Endothelial cell of umbilical vein (primary cell): ENCODE measurements around the gene SVIL. TPM values are rescaled to one million over a fixed set of nuclear protein-coding genes. Genes with fewer than 3 reads are reported as not detected.

ENCODE experiments used
- BruUV-seq: library from RNA; stranded (reverse); fragments of 400-500 nt; replicated peaks from 2 replicates; lab custom pipeline; 2021; lab: Mats Ljungman, UMichigan
- CTCF ChIA-PET: fragments of 300-600, 350-600 bp; sonication (Branson Sonifier 250); formaldehyde crosslinking; loops from one replicate; lab custom pipeline; 2021; ENCODE audit warnings: antibody characterized with exemption, inconsistent platforms; lab: Charles Lee
- POLR2A ChIA-PET: fragments of 300-600, 350-600 bp; sonication (Branson Sonifier 250); formaldehyde crosslinking; loops from one replicate; lab custom pipeline; 2021; ENCODE audit warnings: antibody characterized with exemption, inconsistent platforms; lab: Charles Lee
- DNase-seq: peaks from one replicate; pipeline ENCODE4 v3.0.0-alpha.2; 2011; ENCODE audit warnings: low read depth, low spot score
- FAIRE-seq: peaks from 2 replicates; lab custom pipeline; 2011; peaks lifted over from hg19 to GRCh38; lab: Jason Lieb, UNC
- H2AFZ ChIP-seq: 2 replicates; pipeline ENCODE4 v1.6.0; 2012; ENCODE audit warnings: low read depth, low read length, control low read depth, inconsistent platforms
- H3K27ac ChIP-seq: 2 replicates; pipeline ENCODE4 v1.5.1; 2011; ENCODE audit warnings: low read depth, mild to moderate bottlenecking, control low read depth, low read length, moderate library complexity; ENCODE audit not compliant: insufficient read depth
- H3K27me3 ChIP-seq, 2 experiments: 2 replicates each; pipeline versions ENCODE4 v1.6.0 to v1.6.1; 2011; ENCODE audit warnings: low read length in 2 of 2, mixed read lengths in 1 of 2; ENCODE audit not compliant: control insufficient read depth in 2 of 2, insufficient read depth in 2 of 2
- H3K36me3 ChIP-seq, 2 experiments: 2 replicates in 1 of 2; 3 replicates in 1 of 2; pipeline ENCODE4 v1.5.1; 2011; ENCODE audit warnings: low read length in 2 of 2, mild to moderate bottlenecking in 1 of 2, moderate library complexity in 1 of 2; ENCODE audit not compliant: control insufficient read depth in 2 of 2, insufficient read depth in 2 of 2; ENCODE audit errors: extremely low read depth in 1 of 2
- H3K4me1 ChIP-seq: 3 replicates; pipeline ENCODE4 v1.5.1; 2011; ENCODE audit warnings: mild to moderate bottlenecking, low read length; ENCODE audit not compliant: control insufficient read depth, insufficient read depth; ENCODE audit errors: extremely low read depth
- H3K4me2 ChIP-seq: 2 replicates; pipeline ENCODE4 v1.6.1; 2011; ENCODE audit warnings: low read length, control low read depth, mixed read lengths; ENCODE audit not compliant: insufficient read depth
- H3K4me3 ChIP-seq, 3 experiments: fragments of 200-600 bp in 1 of 3; sonication (generic), shearing (Covaris generic) in 1 of 3; replicated peaks in 1 of 3; 2 replicates each; pipeline ENCODE4 v1.5.1; 2011 to 2016; ENCODE audit warnings: control low read depth in 3 of 3, low read length in 3 of 3, mild to moderate bottlenecking in 2 of 3, inconsistent platforms in 1 of 3, low read depth in 1 of 3, moderate library complexity in 1 of 3; ENCODE audit not compliant: insufficient read depth in 1 of 3
- H3K79me2 ChIP-seq: 2 replicates; pipeline ENCODE4 v1.6.0; 2012; ENCODE audit warnings: low read length, inconsistent platforms; ENCODE audit not compliant: control insufficient read depth, insufficient read depth
- H3K9ac ChIP-seq: replicated peaks from 2 replicates; pipeline ENCODE3; 2011; ENCODE audit warnings: low read length, control low read depth; ENCODE audit not compliant: insufficient read depth; ENCODE audit errors: extremely low read depth
- H3K9me1 ChIP-seq: replicated peaks from 3 replicates; pipeline ENCODE4 v1.6.0; 2011; ENCODE audit warnings: mild to moderate bottlenecking, low read length; ENCODE audit not compliant: control insufficient read depth, insufficient read depth; ENCODE audit errors: extremely low read depth
- H3K9me3 ChIP-seq: replicated peaks from 2 replicates; pipeline ENCODE4 v1.5.1; 2012; ENCODE audit warnings: low read length, inconsistent platforms; ENCODE audit not compliant: control insufficient read depth, insufficient read depth
- H4K20me1 ChIP-seq: replicated peaks from 2 replicates; pipeline ENCODE3; 2011; ENCODE audit warnings: mild to moderate bottlenecking, low read length; ENCODE audit not compliant: control insufficient read depth, insufficient read depth; ENCODE audit errors: extremely low read depth
- EZH2 ChIP-seq: IDR thresholded peaks from 2 replicates; pipeline ENCODE4 v1.6.1; 2012; ENCODE audit warnings: borderline replicate concordance, low read depth, mild to moderate bottlenecking, moderate library complexity, low read length, inconsistent platforms; ENCODE audit not compliant: severe bottlenecking
- FOS ChIP-seq: IDR thresholded peaks from 2 replicates; pipeline ENCODE4 v1.6.1; 2011; ENCODE audit warnings: mild to moderate bottlenecking, low read length, moderate library complexity, borderline replicate concordance; ENCODE audit not compliant: insufficient read depth
- GATA2 ChIP-seq: IDR thresholded peaks from 2 replicates; pipeline ENCODE4 v1.7.0; 2011; ENCODE audit warnings: low read depth, mild to moderate bottlenecking, moderate library complexity, mixed read lengths, low read length; ENCODE audit not compliant: insufficient read length, insufficient read depth
- JUN ChIP-seq: IDR thresholded peaks from 2 replicates; pipeline ENCODE4 v1.6.1; 2011; ENCODE audit warnings: borderline replicate concordance, low read depth; ENCODE audit not compliant: insufficient read length, insufficient read depth
- MYC ChIP-seq: IDR thresholded peaks from one replicate; pipeline ENCODE4 v1.6.1; 2011; ENCODE audit warnings: mild to moderate bottlenecking, low read depth, low read length
- POLR2A ChIP-seq: IDR thresholded peaks from 2 replicates; pipeline ENCODE4 v1.6.1; 2012; ENCODE audit warnings: low read depth, mild to moderate bottlenecking, control low read depth, low read length
- POLR2AphosphoS5 ChIP-seq: IDR thresholded peaks from 2 replicates; pipeline ENCODE4 v1.6.1; 2012; ENCODE audit warnings: low read depth, mild to moderate bottlenecking, control low read depth, low read length, moderate library complexity; ENCODE audit not compliant: insufficient read depth
- dilution Hi-C: fragments of 300-500 bp; cut with MboI; formaldehyde crosslinking; loops from one replicate; pipeline ENCODE4 v1.15.0; 2019; ENCODE audit warnings: low sequenced_read_pairs; ENCODE audit not compliant: extremely low pct_ligation_motif_present
- intact Hi-C: fragments of 100-400 bp; cut with micrococcal nuclease; formaldehyde crosslinking; loops from one replicate; pipeline ENCODE4 v1.10.0; 2022
- polyA plus RNA-seq, 4 experiments: library from polyadenylated mRNA; depleted of rRNA in 3 of 4; stranded (reverse) in 3 of 4; unstranded in 1 of 4; fragments of >200 nt; gene quantifications; 2 replicates each; pipeline versions ENCODE4 v1.2.1 to v1.2.3, GENCODE V29; 2011 to 2012; ENCODE audit warnings: missing spikeins in 1 of 4
- total RNA-seq: library from RNA; stranded (reverse); gene quantifications from 2 replicates; pipeline ENCODE4 v1.2.3, GENCODE V29; 2021
- TF ChIP-seq, protein P1 (sequence below), 2 donors: IDR thresholded peaks; 1 replicate in 1 of 2; 2 replicates in 1 of 2; pipeline ENCODE4 v1.5.1; 2011; ENCODE audit warnings: low read length in 2 of 2, mild to moderate bottlenecking in 2 of 2, moderate library complexity in 2 of 2, control low read depth in 1 of 2, inconsistent platforms in 1 of 2, low read depth in 1 of 2; ENCODE audit not compliant: insufficient read depth in 1 of 2; ENCODE audit errors: extremely low read depth in 1 of 2
- TF ChIP-seq, protein P2 (sequence below): IDR thresholded peaks from 2 replicates; pipeline ENCODE4 v1.6.1; 2011; ENCODE audit not compliant: insufficient read depth, insufficient read length

SVIL gene
- total and polyA plus RNA-seq, 2 donors (not counting 3 experiments of a cell fraction or from before 2014, with no cell fraction given): 22.6 to 70.7 TPM

DNA sequence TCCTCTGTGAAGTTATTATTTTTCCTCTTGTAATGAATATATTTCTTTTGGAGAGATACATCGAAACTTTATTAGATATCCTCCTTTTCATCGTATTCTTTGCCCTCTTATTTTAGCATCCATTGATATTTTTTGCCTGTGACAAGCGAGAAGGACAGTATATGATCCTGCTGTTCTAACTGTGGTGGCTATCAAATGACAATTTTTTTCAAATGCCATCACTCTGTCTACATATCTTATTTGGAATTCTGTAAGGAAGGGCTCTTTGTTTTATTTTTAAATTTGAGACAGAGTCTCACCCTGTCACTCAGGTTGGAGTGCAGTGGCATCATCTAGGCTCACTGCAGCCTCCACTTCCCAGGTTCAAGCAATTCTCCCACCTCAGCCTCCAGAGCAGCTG lies 217.4 kb downstream of the SVIL start:
- H3K9me1 ChIP-seq: no peaks in the 10 kb centered on the region
- BruUV-seq: no TSS peak
- dilution Hi-C loops (no loop called here), intact Hi-C loops (no loop called here)
- FAIRE-seq (no peak), DNase-seq (no peak)
- no peak overlapping the region for H2AFZ ChIP-seq
- H3K4me3 ChIP-seq: no peak overlapping the region
- peaks cover 14% of the 10 kb centered on the region for H4K20me1 ChIP-seq
- no peak overlapping the region for H3K4me2 ChIP-seq
- no peaks in the 10 kb centered on the region for H3K4me1 ChIP-seq
- no peaks in the 10 kb centered on the region for H3K27me3 ChIP-seq
- no peak overlapping the region for H3K9ac ChIP-seq
- peaks cover 76% of the 10 kb centered on the region for H3K79me2 ChIP-seq
- POLR2A ChIA-PET: no interaction called here
- H3K9me3 ChIP-seq: no peaks in the 10 kb centered on the region
- CTCF ChIA-PET: interaction anchor here (3.0 kb wide), 1 partner anchor 12 kb away, joined by 8 read pairs; no protein-coding TSS in a partner anchor
- no peak overlapping the region for H3K27ac ChIP-seq
- no peak for TF ChIP-seq POLR2A
- TF ChIP-seq POLR2AphosphoS5: no peak
- TF ChIP-seq, protein P1, sequence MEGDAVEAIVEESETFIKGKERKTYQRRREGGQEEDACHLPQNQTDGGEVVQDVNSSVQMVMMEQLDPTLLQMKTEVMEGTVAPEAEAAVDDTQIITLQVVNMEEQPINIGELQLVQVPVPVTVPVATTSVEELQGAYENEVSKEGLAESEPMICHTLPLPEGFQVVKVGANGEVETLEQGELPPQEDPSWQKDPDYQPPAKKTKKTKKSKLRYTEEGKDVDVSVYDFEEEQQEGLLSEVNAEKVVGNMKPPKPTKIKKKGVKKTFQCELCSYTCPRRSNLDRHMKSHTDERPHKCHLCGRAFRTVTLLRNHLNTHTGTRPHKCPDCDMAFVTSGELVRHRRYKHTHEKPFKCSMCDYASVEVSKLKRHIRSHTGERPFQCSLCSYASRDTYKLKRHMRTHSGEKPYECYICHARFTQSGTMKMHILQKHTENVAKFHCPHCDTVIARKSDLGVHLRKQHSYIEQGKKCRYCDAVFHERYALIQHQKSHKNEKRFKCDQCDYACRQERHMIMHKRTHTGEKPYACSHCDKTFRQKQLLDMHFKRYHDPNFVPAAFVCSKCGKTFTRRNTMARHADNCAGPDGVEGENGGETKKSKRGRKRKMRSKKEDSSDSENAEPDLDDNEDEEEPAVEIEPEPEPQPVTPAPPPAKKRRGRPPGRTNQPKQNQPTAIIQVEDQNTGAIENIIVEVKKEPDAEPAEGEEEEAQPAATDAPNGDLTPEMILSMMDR (IDR thresholded peaks at IDR 0.05; ENCODE audit: extremely low read depth in 1 of 2, insufficient read depth in 1 of 2, low read depth in 1 of 2, low read length in 2 of 2): no peak
- TF ChIP-seq EZH2: no peak
- TF ChIP-seq MYC: no peak
- no peak for TF ChIP-seq FOS
- TF ChIP-seq, protein P2, sequence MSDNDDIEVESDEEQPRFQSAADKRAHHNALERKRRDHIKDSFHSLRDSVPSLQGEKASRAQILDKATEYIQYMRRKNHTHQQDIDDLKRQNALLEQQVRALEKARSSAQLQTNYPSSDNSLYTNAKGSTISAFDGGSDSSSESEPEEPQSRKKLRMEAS: no peak
- no peak for TF ChIP-seq GATA2
- no peak for TF ChIP-seq JUN
- H3K36me3 ChIP-seq: peaks cover 17 to 23% of the 10 kb centered on the region in 2 experiments
